Endodermal cell (in vitro differentiated cells): ENCODE results near the gene DAB1. TPM values are rescaled to one million over a fixed set of nuclear protein-coding genes. Genes with fewer than 3 reads are reported as not detected.

Experiments used
- DNase-seq: peaks from one replicate; pipeline ENCODE4 v3.0.0-alpha.2; 2017
- H3K27ac ChIP-seq: 2 replicates; pipeline ENCODE4 v1.5.1; 2013; ENCODE audit warnings: mild to moderate bottlenecking, low read depth, low read length, moderate library complexity
- H3K27me3 ChIP-seq: 2 replicates; pipeline ENCODE4 v1.6.1; 2013; ENCODE audit warnings: mild to moderate bottlenecking, low read length, moderate library complexity; ENCODE audit not compliant: insufficient read depth, control insufficient read depth, poor library complexity, severe bottlenecking
- H3K36me3 ChIP-seq: 2 replicates; pipeline ENCODE4 v1.7.0; 2013; ENCODE audit warnings: mild to moderate bottlenecking, low read length, moderate library complexity; ENCODE audit not compliant: control insufficient read depth, insufficient read depth
- H3K4me1 ChIP-seq: one replicate; pipeline ENCODE4 v1.7.0; 2013; ENCODE audit warnings: low read length; ENCODE audit not compliant: control insufficient read depth, insufficient read depth
- H3K4me3 ChIP-seq: 2 replicates; pipeline ENCODE4 v1.5.1; 2013; ENCODE audit warnings: mild to moderate bottlenecking, low read length, moderate library complexity
- H3K9ac ChIP-seq: 2 replicates; pipeline ENCODE4 v1.6.1; 2013; ENCODE audit warnings: mild to moderate bottlenecking, low read length, moderate library complexity; ENCODE audit not compliant: poor library complexity, severe bottlenecking; ENCODE audit errors: extremely low read depth
- H3K9me3 ChIP-seq: 2 replicates; pipeline ENCODE4 v1.6.1; 2013; ENCODE audit warnings: mild to moderate bottlenecking, low read length, moderate library complexity; ENCODE audit not compliant: control insufficient read depth
- H3K27ac Mint-ChIP-seq: 2 replicates; pipeline ENCODE4 v1.8.0; 2020; ENCODE audit warnings: mixed read lengths
- H3K27me3 Mint-ChIP-seq: 2 replicates; pipeline ENCODE4 v1.8.0; 2021; ENCODE audit warnings: mild to moderate bottlenecking, mixed read lengths; ENCODE audit not compliant: insufficient read depth
- H3K36me3 Mint-ChIP-seq: 2 replicates; pipeline ENCODE4 v1.8.0; 2020; ENCODE audit warnings: low read depth, mixed read lengths
- H3K4me1 Mint-ChIP-seq: 2 replicates; pipeline ENCODE4 v1.8.0; 2020; ENCODE audit warnings: mixed read lengths
- H3K4me3 Mint-ChIP-seq: 2 replicates; pipeline ENCODE4 v1.8.0; 2020; ENCODE audit warnings: mild to moderate bottlenecking, moderate library complexity, mixed read lengths
- H3K9me3 Mint-ChIP-seq: 2 replicates; pipeline ENCODE4 v1.8.0; 2020; ENCODE audit warnings: mild to moderate bottlenecking, mixed read lengths
- WGBS, 2 experiments: methylation state at CpG; one replicate each; pipeline versions ENCODE4 v1.1.5 to v1.1.7; 2013; ENCODE audit warnings: missing lambda C conversion rate in 2 of 2, mixed read lengths in 1 of 2; ENCODE audit not compliant: insufficient coverage in 1 of 2, insufficient read length in 1 of 2; 5-methylcytosine and 5-hydroxymethylcytosine counted together
- total RNA-seq, 2 donors: library from RNA; stranded (reverse); fragmentation: NEBNext Ultra II Directional in 1 of 2; extraction: Animal tissue kit (Norgen Biotek cat#: 25700) in 1 of 2; gene quantifications; 2 replicates in 1 of 2; 3 replicates in 1 of 2; pipeline ENCODE4 v1.2.1, GENCODE V29; 2021
- TF ChIP-seq, protein P1 (sequence below): fragments of 200-600 bp; sonication (generic); conservative IDR thresholded peaks from 2 replicates; pipeline ENCODE4 v1.5.0; 2021; ENCODE audit warnings: antibody characterized with exemption, mild to moderate bottlenecking

DAB1 gene
- total RNA-seq, 2 donors from 2014 or later, result 32.0 to 36.2 TPM

DNA sequence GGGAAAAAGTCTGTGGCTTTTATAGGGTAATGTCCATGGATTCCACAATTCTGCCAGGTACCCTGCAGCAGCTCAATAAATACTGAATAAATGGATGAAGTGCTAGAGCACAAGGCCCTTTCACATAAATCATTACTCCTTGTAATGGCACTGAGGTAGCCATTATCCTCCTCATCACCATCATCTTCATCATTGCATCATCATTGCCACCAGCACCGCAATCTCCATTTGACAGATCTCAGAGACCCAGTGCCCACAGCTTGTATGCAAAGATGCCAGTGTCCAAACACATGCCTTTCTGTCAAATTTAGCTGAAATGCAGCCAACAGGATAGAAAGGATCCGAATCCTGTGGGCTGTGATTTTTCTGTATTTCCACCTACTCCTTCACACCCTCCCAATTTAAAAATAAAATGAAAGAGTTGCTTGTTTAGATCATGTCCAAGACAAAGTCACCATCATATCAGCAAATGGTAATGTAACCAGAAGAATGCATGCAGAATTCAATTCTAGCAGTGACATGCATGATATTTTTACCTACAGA, 17.4 kb downstream of the DAB1 start:
- WGBS, 2 experiments, result 93 to 100% methylated on average over 1 to 2 of the region's 2 CpGs
- Histone ChIP-seq H3K9me3 (no peaks in the 10 kb centered on the region), H3K27me3 (no peaks in the 10 kb centered on the region), H3K9ac (no peak overlapping the region), H3K4me3 (no peak overlapping the region), H3K36me3 (no peaks in the 10 kb centered on the region), H3K4me1 (peaks cover 14% of the 10 kb centered on the region), H3K27ac (no peak overlapping the region)
- Mint-ChIP-seq H3K4me3 (no peak overlapping the region), H3K36me3 (no peaks in the 10 kb centered on the region), H3K27me3 (no peaks in the 10 kb centered on the region), H3K27ac (no peak overlapping the region), H3K4me1 (peaks cover 65% of the 10 kb centered on the region), H3K9me3 (no peaks in the 10 kb centered on the region)
- TF ChIP-seq, protein P1, sequence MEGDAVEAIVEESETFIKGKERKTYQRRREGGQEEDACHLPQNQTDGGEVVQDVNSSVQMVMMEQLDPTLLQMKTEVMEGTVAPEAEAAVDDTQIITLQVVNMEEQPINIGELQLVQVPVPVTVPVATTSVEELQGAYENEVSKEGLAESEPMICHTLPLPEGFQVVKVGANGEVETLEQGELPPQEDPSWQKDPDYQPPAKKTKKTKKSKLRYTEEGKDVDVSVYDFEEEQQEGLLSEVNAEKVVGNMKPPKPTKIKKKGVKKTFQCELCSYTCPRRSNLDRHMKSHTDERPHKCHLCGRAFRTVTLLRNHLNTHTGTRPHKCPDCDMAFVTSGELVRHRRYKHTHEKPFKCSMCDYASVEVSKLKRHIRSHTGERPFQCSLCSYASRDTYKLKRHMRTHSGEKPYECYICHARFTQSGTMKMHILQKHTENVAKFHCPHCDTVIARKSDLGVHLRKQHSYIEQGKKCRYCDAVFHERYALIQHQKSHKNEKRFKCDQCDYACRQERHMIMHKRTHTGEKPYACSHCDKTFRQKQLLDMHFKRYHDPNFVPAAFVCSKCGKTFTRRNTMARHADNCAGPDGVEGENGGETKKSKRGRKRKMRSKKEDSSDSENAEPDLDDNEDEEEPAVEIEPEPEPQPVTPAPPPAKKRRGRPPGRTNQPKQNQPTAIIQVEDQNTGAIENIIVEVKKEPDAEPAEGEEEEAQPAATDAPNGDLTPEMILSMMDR, result no peak
- no peak for DNase-seq

DNA sequence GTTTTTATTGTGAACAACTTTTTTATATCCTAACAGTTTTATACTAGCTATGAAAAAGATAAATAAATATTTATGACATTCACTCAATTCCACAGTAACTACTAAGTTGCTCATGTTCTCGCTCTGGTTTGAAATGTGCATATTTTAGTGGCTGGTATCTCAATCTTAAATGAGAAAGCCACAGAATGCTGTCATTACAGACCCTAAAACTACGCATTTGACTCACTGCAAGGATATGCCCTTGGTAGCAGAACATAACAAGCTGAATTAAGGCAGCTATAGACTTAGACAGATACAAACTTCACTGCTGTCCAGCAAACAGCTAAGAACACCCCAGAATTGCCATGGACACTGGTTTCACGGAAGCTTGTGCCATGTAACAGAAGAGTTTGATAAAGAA, 19.0 kb downstream of the DAB1 start:
- H3K36me3 Mint-ChIP-seq, result no peaks in the 10 kb centered on the region
- Histone ChIP-seq H3K4me1 (peaks cover 14% of the 10 kb centered on the region), H3K27me3 (no peaks in the 10 kb centered on the region), H3K36me3 (no peaks in the 10 kb centered on the region), H3K9ac (no peak overlapping the region), H3K9me3 (no peaks in the 10 kb centered on the region), H3K27ac (no peak overlapping the region), H3K4me3 (no peak overlapping the region)
- no peak for DNase-seq
- peaks cover 53% of the 10 kb centered on the region for H3K4me1 Mint-ChIP-seq
- no peaks in the 10 kb centered on the region for H3K9me3 Mint-ChIP-seq
- TF ChIP-seq, protein P1, result no peak
- no peaks in the 10 kb centered on the region for H3K27me3 Mint-ChIP-seq
- 76 to 94% methylated on average over 2 to 3 of the region's 3 CpGs for WGBS, 2 experiments
- no peak overlapping the region for H3K27ac Mint-ChIP-seq
- H3K4me3 Mint-ChIP-seq, result no peak overlapping the region

DNA sequence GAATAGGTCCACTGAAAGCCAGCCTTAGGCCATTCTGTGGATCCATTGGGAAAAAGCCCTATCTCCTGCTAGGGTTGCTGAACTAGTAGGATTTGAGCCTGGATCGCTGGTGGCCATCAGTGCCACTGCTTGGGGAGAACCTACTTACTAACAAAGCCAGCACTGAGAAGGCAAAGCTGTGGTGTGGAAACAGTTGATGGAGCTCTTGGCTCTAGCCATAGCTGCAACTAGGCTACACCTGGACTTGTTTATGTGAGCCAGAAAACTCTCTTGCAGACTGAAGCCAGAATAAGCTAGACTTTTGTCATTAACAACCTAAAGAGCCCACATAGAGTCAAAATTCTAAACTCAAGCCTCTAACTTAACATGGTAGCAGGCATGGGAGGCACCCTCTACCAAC, 20.7 kb downstream of the DAB1 start:
- H3K9me3 ChIP-seq, result no peaks in the 10 kb centered on the region
- H3K9ac ChIP-seq, result no peak overlapping the region
- no peaks in the 10 kb centered on the region for H3K27me3 Mint-ChIP-seq
- TF ChIP-seq, protein P1, result no peak
- no peaks in the 10 kb centered on the region for H3K9me3 Mint-ChIP-seq
- no peak overlapping the region for H3K4me3 ChIP-seq
- H3K27me3 ChIP-seq, result no peaks in the 10 kb centered on the region
- no peaks in the 10 kb centered on the region for H3K36me3 ChIP-seq
- H3K27ac Mint-ChIP-seq, result no peak overlapping the region
- H3K4me1 ChIP-seq, result peaks cover 4% of the 10 kb centered on the region
- no peaks in the 10 kb centered on the region for H3K36me3 Mint-ChIP-seq
- H3K4me1 Mint-ChIP-seq, result peaks cover 47% of the 10 kb centered on the region
- H3K27ac ChIP-seq, result no peak overlapping the region
- no peak overlapping the region for H3K4me3 Mint-ChIP-seq
- no peak for DNase-seq
- 80 to 100% methylated on average over 1 of the region's 1 CpG for WGBS, 2 experiments
